Naive thymus-derived CD4-positive, alpha-beta T cell (primary cell): ENCODE measurements around the gene ALDH1A2. TPM values are rescaled to one million over a fixed set of nuclear protein-coding genes. Genes with fewer than 3 reads are reported as not detected.

Experiments used
- ATAC-seq: fragments of 150-1000 bp; cut with Tn5 transposase; 2 replicates; pipeline ENCODE4 v1.10.0; 2021; ENCODE audit warnings: mild to moderate bottlenecking, moderate library complexity
- CTCF ChIA-PET: fragments of 350-600 bp; sonication (Branson Sonifier 250); formaldehyde crosslinking; loops from one replicate; lab custom pipeline; 2021; ENCODE audit warnings: antibody characterized with exemption; lab: Charles Lee
- POLR2A ChIA-PET: fragments of 350-600 bp; sonication (Branson Sonifier 250); formaldehyde crosslinking; loops from one replicate; lab custom pipeline; 2021; ENCODE audit warnings: antibody characterized with exemption, inconsistent platforms; lab: Charles Lee
- DNase-seq, 9 donors: peaks; one replicate each; pipeline versions ENCODE4 v3.0.0 to v3.0.0-alpha.2; 2020 to 2022; ENCODE audit warnings: mixed read lengths in 1 of 9
- H3K27ac ChIP-seq: one replicate; pipeline ENCODE4 v1.7.0; 2013; ENCODE audit warnings: mild to moderate bottlenecking, low read depth, low read length, moderate library complexity
- H3K27me3 ChIP-seq, 2 donors: one replicate each; pipeline ENCODE4 v1.7.0; 2013; ENCODE audit warnings: low read length in 2 of 2, mild to moderate bottlenecking in 2 of 2, moderate library complexity in 2 of 2; ENCODE audit not compliant: control insufficient read depth in 2 of 2, insufficient read depth in 2 of 2
- H3K36me3 ChIP-seq, 3 experiments: 1 replicate in 2 of 3; 2 replicates in 1 of 3; pipeline ENCODE4 v1.7.0; 2013; ENCODE audit warnings: low read length in 3 of 3, mild to moderate bottlenecking in 3 of 3, moderate library complexity in 1 of 3; ENCODE audit not compliant: insufficient read depth in 3 of 3, control insufficient read depth in 2 of 3
- H3K4me1 ChIP-seq, 2 donors: one replicate each; pipeline ENCODE4 v1.7.0; 2013; ENCODE audit warnings: low read length in 2 of 2, mild to moderate bottlenecking in 2 of 2, moderate library complexity in 1 of 2; ENCODE audit not compliant: control insufficient read depth in 2 of 2, insufficient read depth in 2 of 2
- H3K4me3 ChIP-seq: 2 replicates; pipeline ENCODE4 v1.7.0; 2013; ENCODE audit warnings: mild to moderate bottlenecking, low read length
- H3K9me3 ChIP-seq, 3 experiments: 1 replicate in 2 of 3; 2 replicates in 1 of 3; pipeline ENCODE4 v1.7.0; 2013; ENCODE audit warnings: low read length in 3 of 3; ENCODE audit not compliant: control insufficient read depth in 2 of 3
- H3K27ac Mint-ChIP-seq, 9 donors: one replicate each; pipeline ENCODE4 v1.8.0; 2020 to 2022; ENCODE audit warnings: mixed read lengths in 9 of 9, mild to moderate bottlenecking in 8 of 9, moderate library complexity in 5 of 9, inconsistent platforms in 2 of 9
- H3K27me3 Mint-ChIP-seq, 5 donors: one replicate each; pipeline ENCODE4 v1.8.0; 2021 to 2022; ENCODE audit warnings: mixed read lengths in 5 of 5, mild to moderate bottlenecking in 1 of 5
- H3K36me3 Mint-ChIP-seq, 5 donors: one replicate each; pipeline ENCODE4 v1.8.0; 2020 to 2022; ENCODE audit warnings: mixed read lengths in 5 of 5, mild to moderate bottlenecking in 3 of 5, inconsistent platforms in 1 of 5
- H3K4me1 Mint-ChIP-seq, 7 donors: one replicate each; pipeline ENCODE4 v1.8.0; 2020 to 2022; ENCODE audit warnings: mixed read lengths in 7 of 7, mild to moderate bottlenecking in 3 of 7, inconsistent platforms in 1 of 7
- H3K4me3 Mint-ChIP-seq, 10 donors: one replicate each; pipeline ENCODE4 v1.8.0; 2020 to 2022; ENCODE audit warnings: mild to moderate bottlenecking in 10 of 10, mixed read lengths in 10 of 10, moderate library complexity in 6 of 10, inconsistent platforms in 2 of 10
- H3K9me3 Mint-ChIP-seq, 11 donors: one replicate each; pipeline ENCODE4 v1.8.0; 2020 to 2022; ENCODE audit warnings: mixed read lengths in 11 of 11, mild to moderate bottlenecking in 4 of 11, inconsistent platforms in 1 of 11, moderate library complexity in 1 of 11
- intact Hi-C, 2 donors: fragments of 100-400 bp; cut with micrococcal nuclease; formaldehyde crosslinking; loops; one replicate each; pipeline ENCODE4 v1.15.1; 2023
- polyA plus RNA-seq, 2 donors: library from polyadenylated mRNA; unstranded; fragments of 300-500 nt; fragmentation: Illumina TruSeq; gene quantifications; one replicate each; pipeline ENCODE4 v1.2.3, GENCODE V29; 2021
- total RNA-seq, 6 experiments: library from RNA in 5 of 6; stranded (reverse) in 5 of 6; gene quantifications; 1 replicate in 5 of 6; 2 replicates in 1 of 6; pipeline ENCODE4 v1.2.3 and lab custom pipeline; 2021 to 2026

Gene ALDH1A2
- total and polyA plus RNA-seq, 7 experiments from 2014 or later = 1.7 TPM; not detected in 6

DNA sequence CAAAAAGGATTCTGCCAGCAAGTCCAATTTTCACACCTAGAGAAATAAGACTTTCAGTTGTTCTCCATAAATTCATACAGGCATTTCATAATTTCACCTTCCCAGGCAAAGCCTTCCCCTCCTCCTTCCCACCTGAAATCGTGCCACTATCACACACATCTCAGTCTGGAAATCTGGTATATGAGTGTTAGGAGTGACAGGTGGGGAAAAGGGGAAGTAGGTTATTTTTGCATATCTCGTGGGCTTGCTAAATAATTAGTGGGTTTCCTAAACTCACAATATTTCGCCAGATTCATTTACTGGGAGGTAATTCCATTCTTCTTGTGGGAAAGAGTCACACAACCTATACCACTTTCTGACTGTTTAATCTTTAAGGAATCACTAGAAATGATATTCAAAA is 7.4 kb downstream of the ALDH1A2 start:
- intact Hi-C loops = no loop called here
- H3K4me3 ChIP-seq = no peak overlapping the region
- no peaks in the 10 kb centered on the region for H3K4me1 ChIP-seq
- no peak overlapping the region for H3K4me3 Mint-ChIP-seq
- peaks cover 64 to 79% (median 74%) of the 10 kb centered on the region in 5 donors for H3K27me3 Mint-ChIP-seq
- ChIA-PET CTCF (interaction anchor here (0.7 kb wide), 1 partner anchor 25 kb away, joined by 5 read pairs; no protein-coding TSS in a partner anchor), POLR2A (no interaction called here)
- no peak overlapping the region for H3K27ac Mint-ChIP-seq
- H3K27ac ChIP-seq = no peak overlapping the region
- no peak for DNase-seq
- H3K9me3 ChIP-seq = no peaks in the 10 kb centered on the region
- H3K36me3 ChIP-seq = no peaks in the 10 kb centered on the region
- H3K4me1 Mint-ChIP-seq = no peaks in the 10 kb centered on the region
- H3K36me3 Mint-ChIP-seq = no peaks in the 10 kb centered on the region
- peaks cover 0 to 2% (median 0%) of the 10 kb centered on the region in 11 donors for H3K9me3 Mint-ChIP-seq
- no peak for ATAC-seq
- peaks cover 0 to 8% of the 10 kb centered on the region in 2 donors for H3K27me3 ChIP-seq

DNA sequence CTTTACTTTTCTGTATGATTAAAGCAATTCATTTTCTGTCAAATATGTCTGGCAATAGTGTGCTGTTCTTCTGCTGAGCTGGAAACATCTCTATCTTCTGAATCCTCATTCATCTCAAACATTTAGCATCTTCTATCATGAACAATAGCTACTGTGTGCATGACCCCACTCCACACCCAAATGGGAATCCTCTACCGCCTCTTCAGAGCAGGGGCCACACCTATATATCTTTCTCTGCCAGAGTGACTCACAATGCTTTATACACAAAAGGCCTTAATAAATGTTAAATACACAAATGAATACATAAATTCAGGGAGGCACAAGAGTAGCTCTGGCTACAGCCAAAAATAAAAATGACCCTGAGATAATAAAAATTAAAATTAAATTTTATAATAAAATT is 8.0 kb downstream of the ALDH1A2 start:
- DNase-seq (no peak), ATAC-seq (no peak)
- POLR2A ChIA-PET = no interaction called here
- H3K4me3 ChIP-seq = no peak overlapping the region
- H3K36me3 ChIP-seq = no peaks in the 10 kb centered on the region
- intact Hi-C loops = no loop called here
- H3K27ac ChIP-seq = no peak overlapping the region
- Mint-ChIP-seq H3K27me3 (peaks cover 59 to 76% (median 69%) of the 10 kb centered on the region in 5 donors), H3K9me3 (peaks cover 0 to 2% (median 0%) of the 10 kb centered on the region in 11 donors), H3K4me3 (no peak overlapping the region), H3K4me1 (no peaks in the 10 kb centered on the region), H3K36me3 (no peaks in the 10 kb centered on the region), H3K27ac (no peak overlapping the region)
- H3K27me3 ChIP-seq = peaks cover 0 to 8% of the 10 kb centered on the region in 2 donors
- H3K9me3 ChIP-seq = no peaks in the 10 kb centered on the region
- CTCF ChIA-PET = no interaction called here
- H3K4me1 ChIP-seq = no peaks in the 10 kb centered on the region

DNA sequence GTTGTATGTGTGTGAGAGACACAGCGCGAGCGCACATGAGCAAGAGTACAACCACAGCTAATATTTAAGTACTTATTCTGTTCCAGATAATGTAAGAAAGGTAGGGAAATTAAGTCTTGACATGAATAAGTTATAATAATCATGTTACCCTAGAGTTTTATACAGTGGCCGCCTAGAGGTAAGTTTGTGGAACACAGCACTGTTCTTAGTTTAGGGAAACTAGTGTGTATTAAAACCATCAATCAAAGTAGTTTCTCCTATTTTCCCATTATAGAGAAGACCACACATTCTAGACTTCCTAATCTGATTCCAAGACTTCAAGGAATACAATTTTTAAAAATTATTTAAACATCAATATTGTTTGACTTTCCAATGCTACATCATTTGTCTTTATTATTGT is 9.5 kb downstream of the ALDH1A2 start:
- intact Hi-C loops = no loop called here
- Histone ChIP-seq H3K27me3 (peaks cover 0 to 8% of the 10 kb centered on the region in 2 donors), H3K27ac (no peak overlapping the region), H3K36me3 (no peaks in the 10 kb centered on the region), H3K4me1 (no peaks in the 10 kb centered on the region), H3K9me3 (no peaks in the 10 kb centered on the region), H3K4me3 (no peak overlapping the region)
- Mint-ChIP-seq H3K4me1 (no peaks in the 10 kb centered on the region), H3K4me3 (no peak overlapping the region), H3K27me3 (peaks cover 44 to 77% (median 57%) of the 10 kb centered on the region in 5 donors), H3K27ac (no peak overlapping the region), H3K9me3 (no peaks in the 10 kb centered on the region), H3K36me3 (no peaks in the 10 kb centered on the region)
- DNase-seq (no peak), ATAC-seq (no peak)
- ChIA-PET POLR2A (no interaction called here), CTCF (no interaction called here)

GRCh38 chr15:58053315-58054153 is 12.0 kb downstream of the ALDH1A2 start:
- H3K4me1 Mint-ChIP-seq = no peaks in the 10 kb centered on the region
- ChIA-PET POLR2A (no interaction called here), CTCF (no interaction called here)
- Histone ChIP-seq H3K4me3 (no peak overlapping the region), H3K4me1 (no peaks in the 10 kb centered on the region), H3K27ac (no peak overlapping the region), H3K27me3 (peaks cover 0 to 8% of the 10 kb centered on the region in 2 donors), H3K9me3 (no peaks in the 10 kb centered on the region), H3K36me3 (no peaks in the 10 kb centered on the region)
- intact Hi-C loops = no loop called here
- no peaks in the 10 kb centered on the region for H3K36me3 Mint-ChIP-seq
- H3K27me3 Mint-ChIP-seq = peaks cover 42 to 82% (median 53%) of the 10 kb centered on the region in 5 donors
- H3K4me3 Mint-ChIP-seq = no peak overlapping the region
- no peaks in the 10 kb centered on the region for H3K9me3 Mint-ChIP-seq
- ATAC-seq (no peak), DNase-seq (no peak)
- no peak overlapping the region for H3K27ac Mint-ChIP-seq

DNA sequence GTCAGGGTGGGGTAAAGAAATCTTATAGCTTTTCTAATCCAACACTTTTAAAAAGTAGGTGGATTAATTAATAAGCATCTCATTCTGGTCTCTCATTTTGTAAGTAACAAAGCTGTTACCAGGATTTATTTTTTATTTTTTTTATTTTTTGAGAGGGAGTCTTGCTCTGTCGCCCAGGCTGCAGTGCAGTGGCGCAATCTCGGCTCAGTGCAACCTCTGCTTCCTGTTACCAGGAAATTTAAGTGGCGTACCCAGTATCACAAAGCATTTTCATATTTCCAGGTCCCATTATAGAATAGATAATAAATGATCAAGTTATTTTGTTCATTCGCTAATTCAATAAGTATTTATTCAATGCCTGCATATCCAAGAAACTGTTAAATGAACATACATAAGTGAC is 13.2 kb downstream of the ALDH1A2 start:
- Mint-ChIP-seq H3K9me3 (no peaks in the 10 kb centered on the region), H3K27ac (no peak overlapping the region), H3K27me3 (peaks cover 40 to 75% (median 51%) of the 10 kb centered on the region in 5 donors), H3K36me3 (no peaks in the 10 kb centered on the region), H3K4me1 (no peaks in the 10 kb centered on the region), H3K4me3 (no peak overlapping the region)
- ChIA-PET CTCF (interaction anchor here (1.0 kb wide), 1 partner anchor 10 kb away, joined by 3 read pairs; no protein-coding TSS in a partner anchor), POLR2A (no interaction called here)
- no peak for ATAC-seq
- H3K27me3 ChIP-seq = peaks cover 0 to 8% of the 10 kb centered on the region in 2 donors
- no peak overlapping the region for H3K4me3 ChIP-seq
- intact Hi-C loops = no loop called here
- H3K27ac ChIP-seq = no peak overlapping the region
- DNase-seq = no peak
- no peaks in the 10 kb centered on the region for H3K4me1 ChIP-seq
- no peaks in the 10 kb centered on the region for H3K36me3 ChIP-seq
- no peaks in the 10 kb centered on the region for H3K9me3 ChIP-seq

DNA sequence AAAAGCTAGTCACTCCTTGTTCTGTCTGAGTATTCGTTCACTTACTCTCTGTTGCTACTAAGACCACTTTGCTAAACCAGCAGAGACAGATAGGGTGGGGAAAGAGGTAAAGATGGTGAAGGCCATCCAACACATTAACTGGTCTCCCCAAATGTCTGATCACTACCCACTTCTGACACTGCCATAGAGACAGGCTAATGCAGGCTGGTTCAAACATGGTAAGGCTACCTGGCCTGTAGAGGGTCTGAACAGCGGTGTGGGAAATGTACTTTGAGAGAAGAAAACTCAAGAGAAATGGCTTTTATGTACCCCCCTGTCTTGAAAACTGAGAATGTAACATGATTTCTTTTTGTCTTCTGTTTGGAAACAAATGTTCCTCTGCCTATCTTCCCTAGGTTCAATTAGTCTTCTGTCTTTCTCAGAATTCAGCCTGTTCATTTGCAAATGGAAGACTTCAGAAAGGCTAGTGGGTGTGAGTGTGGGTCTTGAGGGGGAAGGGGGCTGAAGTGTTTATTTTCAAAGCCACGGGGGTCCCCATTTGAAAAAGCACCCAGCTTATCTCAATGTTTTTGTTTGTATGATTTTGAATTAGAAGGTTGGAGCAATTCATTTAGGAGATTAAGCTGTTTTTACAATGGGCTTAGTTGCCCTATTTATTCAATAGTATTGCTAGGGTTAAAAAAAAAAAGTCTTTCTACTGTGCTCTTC is 15.8 kb downstream of the ALDH1A2 start:
- Mint-ChIP-seq H3K27me3 (peaks cover 38 to 69% (median 45%) of the 10 kb centered on the region in 5 donors), H3K4me1 (no peaks in the 10 kb centered on the region), H3K9me3 (peaks cover 0 to 6% (median 0%) of the 10 kb centered on the region in 11 donors), H3K4me3 (no peak overlapping the region), H3K27ac (no peak overlapping the region), H3K36me3 (no peaks in the 10 kb centered on the region)
- Histone ChIP-seq H3K36me3 (no peaks in the 10 kb centered on the region), H3K4me3 (no peak overlapping the region), H3K27me3 (no peaks in the 10 kb centered on the region), H3K27ac (no peak overlapping the region), H3K9me3 (no peaks in the 10 kb centered on the region), H3K4me1 (no peaks in the 10 kb centered on the region)
- intact Hi-C loops = loop anchor here in 1 of 2 donors (10.0 kb wide), 1 partner anchor 1445 kb away; no protein-coding TSS in a partner anchor
- ChIA-PET CTCF (interaction anchor here (0.7 kb wide), 1 partner anchor 21 kb away, joined by 7 read pairs; no protein-coding TSS in a partner anchor), POLR2A (no interaction called here)
- ATAC-seq = no peak
- no peak for DNase-seq
